Thoracic aorta (tissue), 2 donors: Measurements from ENCODE around the gene TRANK1. TPM values are rescaled to one million over a fixed set of nuclear protein-coding genes. Genes with fewer than 3 reads are reported as not detected.

Experiments
- ATAC-seq: fragments of 150-250 bp; one replicate; pipeline ENCODE4 v1.8.0; 2017; ENCODE audit warnings: low read depth; ENCODE audit not compliant: insufficient number of reproducible peaks, low FRiP score
- DNase-seq: peaks from one replicate; pipeline ENCODE4 v3.0.0-alpha.2; 2020; ENCODE audit warnings: low spot score
- H3K27ac ChIP-seq, 2 donors: fragments of 200-600 bp; sonication (generic); 1 replicate in 1 of 2; 2 replicates in 1 of 2; pipeline ENCODE4 v1.5.1; 2016; ENCODE audit warnings: mild to moderate bottlenecking in 2 of 2, moderate library complexity in 2 of 2
- H3K27me3 ChIP-seq: fragments of 200-600 bp; sonication (generic); replicated peaks from 2 replicates; pipeline ENCODE4 v1.6.0; 2016; ENCODE audit warnings: mild to moderate bottlenecking; ENCODE audit not compliant: insufficient read depth
- H3K36me3 ChIP-seq: fragments of 200-600 bp; sonication (generic); one replicate; pipeline ENCODE4 v1.5.1; 2016
- H3K4me1 ChIP-seq, 2 donors: fragments of 200-600 bp; sonication (generic); 1 replicate in 1 of 2; 2 replicates in 1 of 2; pipeline versions ENCODE4 v1.5.1 to v1.6.0; 2016; ENCODE audit warnings: low read depth in 2 of 2, mild to moderate bottlenecking in 1 of 2; ENCODE audit not compliant: control insufficient read depth in 1 of 2
- H3K4me3 ChIP-seq: fragments of 200-600 bp; sonication (generic); 2 replicates; pipeline ENCODE4 v1.5.1; 2016; ENCODE audit warnings: mild to moderate bottlenecking
- H3K9me3 ChIP-seq: fragments of 200-600 bp; sonication (generic); 2 replicates; pipeline ENCODE4 v1.5.1; 2016
- total RNA-seq, 2 donors: library from RNA; depleted of rRNA; stranded (reverse); fragments of >200 nt; gene quantifications; one replicate each; pipeline versions ENCODE4 v1.1.0 to v1.2.3, GENCODE V29; 2016
- TF ChIP-seq, protein P1 (sequence below): fragments of 200-600 bp; sonication (generic); IDR thresholded peaks from one replicate; pipeline ENCODE4 v1.5.1; 2019; ENCODE audit warnings: antibody characterized with exemption

TRANK1 gene
- total RNA-seq, 2 donors from 2014 or later, result 21.3 to 31.6 TPM

DNA sequence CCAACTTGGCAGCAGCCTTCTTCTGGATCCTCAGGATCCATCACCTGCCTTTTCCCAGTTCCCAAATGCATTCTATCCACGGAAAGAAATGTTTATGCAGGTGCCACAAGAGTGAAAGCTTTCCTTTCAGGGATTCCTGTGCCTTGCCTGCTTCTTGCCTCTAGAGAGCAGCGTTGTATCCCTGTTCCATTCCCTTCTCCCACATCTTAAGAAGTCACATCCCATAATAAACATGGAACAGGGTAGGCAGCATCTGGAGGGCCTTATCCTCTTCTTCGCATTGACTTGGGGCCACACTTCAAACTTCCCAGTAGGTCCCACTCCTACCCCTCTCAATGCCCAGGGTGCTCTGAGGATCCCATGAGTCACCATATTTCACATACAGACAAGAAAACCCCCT, 107.8 kb downstream of the TRANK1 start:
- peaks cover 38% of the 10 kb centered on the region for H3K36me3 ChIP-seq

DNA sequence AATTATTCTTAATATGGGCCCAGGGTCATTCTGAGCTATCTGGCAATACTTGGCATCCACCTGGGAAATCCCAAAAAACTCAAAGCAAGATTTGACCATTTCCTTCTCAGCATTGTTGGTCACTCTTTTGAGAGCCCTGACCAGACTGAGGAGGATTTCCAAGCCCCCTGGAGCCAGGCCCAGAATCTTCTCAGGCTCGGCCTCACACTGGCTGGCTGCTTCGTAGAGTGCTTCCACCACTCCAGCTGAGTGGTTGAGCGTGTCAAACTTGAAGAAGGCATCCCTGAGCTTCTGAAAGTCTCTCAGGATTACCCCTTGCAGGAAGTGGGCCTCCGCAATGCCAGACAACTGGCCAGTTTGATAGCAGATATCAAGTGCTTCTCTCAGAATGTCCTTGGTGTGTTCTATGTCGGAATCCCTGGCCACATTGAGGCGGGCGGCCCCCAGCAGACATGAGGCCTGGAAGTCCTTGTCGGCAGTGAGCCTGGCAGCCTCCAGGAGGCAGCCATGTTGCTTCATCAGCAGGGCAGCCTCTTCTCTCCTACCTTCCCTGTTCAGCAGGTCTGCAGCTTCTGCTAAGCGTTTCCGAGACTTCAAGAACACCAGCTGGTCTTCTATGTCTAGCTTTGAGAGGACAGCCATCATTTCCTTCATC, 111.6 kb downstream of the TRANK1 start:
- H3K27ac ChIP-seq, result no peak overlapping the region
- H3K36me3 ChIP-seq, result peaks cover 51% of the 10 kb centered on the region
- no peak for ATAC-seq
- H3K4me1 ChIP-seq, result no peaks in the 10 kb centered on the region
- no peaks in the 10 kb centered on the region for H3K27me3 ChIP-seq
- H3K9me3 ChIP-seq, result no peaks in the 10 kb centered on the region
- TF ChIP-seq, protein P1, sequence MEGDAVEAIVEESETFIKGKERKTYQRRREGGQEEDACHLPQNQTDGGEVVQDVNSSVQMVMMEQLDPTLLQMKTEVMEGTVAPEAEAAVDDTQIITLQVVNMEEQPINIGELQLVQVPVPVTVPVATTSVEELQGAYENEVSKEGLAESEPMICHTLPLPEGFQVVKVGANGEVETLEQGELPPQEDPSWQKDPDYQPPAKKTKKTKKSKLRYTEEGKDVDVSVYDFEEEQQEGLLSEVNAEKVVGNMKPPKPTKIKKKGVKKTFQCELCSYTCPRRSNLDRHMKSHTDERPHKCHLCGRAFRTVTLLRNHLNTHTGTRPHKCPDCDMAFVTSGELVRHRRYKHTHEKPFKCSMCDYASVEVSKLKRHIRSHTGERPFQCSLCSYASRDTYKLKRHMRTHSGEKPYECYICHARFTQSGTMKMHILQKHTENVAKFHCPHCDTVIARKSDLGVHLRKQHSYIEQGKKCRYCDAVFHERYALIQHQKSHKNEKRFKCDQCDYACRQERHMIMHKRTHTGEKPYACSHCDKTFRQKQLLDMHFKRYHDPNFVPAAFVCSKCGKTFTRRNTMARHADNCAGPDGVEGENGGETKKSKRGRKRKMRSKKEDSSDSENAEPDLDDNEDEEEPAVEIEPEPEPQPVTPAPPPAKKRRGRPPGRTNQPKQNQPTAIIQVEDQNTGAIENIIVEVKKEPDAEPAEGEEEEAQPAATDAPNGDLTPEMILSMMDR, result no peak
- no peak overlapping the region for H3K4me3 ChIP-seq
- no peak for DNase-seq

More for the DNA sequence above, 107.8 kb downstream of the TRANK1 start:
- no peak for ATAC-seq
- no peaks in the 10 kb centered on the region for H3K27me3 ChIP-seq
- H3K4me3 ChIP-seq, result no peak overlapping the region
- TF ChIP-seq, protein P1, result no peak
- no peak for DNase-seq
- no peaks in the 10 kb centered on the region for H3K9me3 ChIP-seq
- no peak overlapping the region for H3K27ac ChIP-seq
- H3K4me1 ChIP-seq, result no peaks in the 10 kb centered on the region

DNA sequence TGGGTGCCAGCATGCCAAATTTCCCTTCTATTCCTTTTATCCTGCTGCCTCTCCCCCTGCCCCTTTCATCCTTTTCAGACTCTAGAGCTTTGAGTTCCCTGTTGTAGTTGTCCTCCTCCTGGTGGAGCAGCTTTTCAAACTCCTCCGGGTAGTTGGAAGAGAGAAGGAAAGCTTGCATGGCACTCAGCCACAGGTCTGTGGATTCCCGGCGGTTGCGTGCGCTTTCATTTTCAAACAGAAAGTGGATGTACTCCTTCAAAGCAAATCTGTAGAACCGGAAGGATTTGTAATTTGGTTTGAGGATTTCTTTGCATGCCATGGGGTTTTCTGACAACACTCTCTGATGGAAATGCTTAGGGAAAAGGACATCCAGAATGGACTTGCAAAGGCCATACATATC, 112.4 kb downstream of the TRANK1 start:
- Histone ChIP-seq H3K4me1 (no peaks in the 10 kb centered on the region), H3K27me3 (no peaks in the 10 kb centered on the region), H3K9me3 (no peaks in the 10 kb centered on the region), H3K4me3 (no peak overlapping the region), H3K36me3 (peaks cover 51% of the 10 kb centered on the region), H3K27ac (no peak overlapping the region)
- ATAC-seq (no peak), DNase-seq (no peak)
- TF ChIP-seq, protein P1, result no peak

DNA sequence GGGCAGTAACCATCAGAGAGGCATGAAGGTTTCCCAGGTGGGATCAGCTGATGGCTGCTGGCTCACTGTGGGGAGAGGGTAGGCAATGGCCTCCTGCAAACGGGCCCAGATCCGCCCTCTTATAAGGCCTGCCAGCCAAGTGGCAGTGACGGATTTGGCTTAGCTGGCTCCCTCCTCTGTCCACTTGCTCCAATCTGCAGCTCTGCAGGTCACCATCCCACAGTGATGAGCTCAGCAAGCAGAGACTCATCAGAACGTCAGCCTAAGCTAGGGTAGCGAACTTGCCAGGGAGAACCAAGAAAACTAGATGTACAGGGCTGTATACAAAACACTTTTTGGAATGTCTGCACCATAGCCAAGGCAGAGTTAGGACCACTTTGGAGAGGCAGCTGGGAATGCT, 117.7 kb downstream of the TRANK1 start:
- H3K27ac ChIP-seq, result no peak overlapping the region
- DNase-seq (no peak), ATAC-seq (no peak)
- H3K27me3 ChIP-seq, result no peaks in the 10 kb centered on the region
- no peaks in the 10 kb centered on the region for H3K9me3 ChIP-seq
- H3K4me3 ChIP-seq, result no peak overlapping the region
- H3K4me1 ChIP-seq, result no peaks in the 10 kb centered on the region
- H3K36me3 ChIP-seq, result peaks cover 37% of the 10 kb centered on the region
- TF ChIP-seq, protein P1, result no peak

DNA sequence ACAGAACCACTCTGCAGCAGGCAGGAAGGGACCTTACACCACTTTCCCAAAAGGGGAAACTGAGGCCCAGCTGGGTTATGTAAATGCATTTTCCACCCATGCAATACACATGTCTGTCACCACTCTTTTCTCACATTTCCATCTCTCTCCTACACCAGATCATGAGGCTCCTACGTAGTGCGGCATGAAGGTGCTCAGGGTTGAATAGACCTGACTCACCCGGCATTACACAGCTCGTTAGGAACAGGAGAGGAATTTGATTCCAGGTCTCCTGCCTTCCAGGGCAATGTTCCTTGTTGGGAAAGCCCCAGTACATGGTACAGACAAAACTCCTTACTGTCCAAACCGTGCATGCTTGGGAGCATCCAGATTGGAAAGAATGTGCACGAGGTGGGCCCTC, 118.6 kb downstream of the TRANK1 start:
- Histone ChIP-seq H3K9me3 (no peaks in the 10 kb centered on the region), H3K36me3 (peaks cover 31% of the 10 kb centered on the region), H3K27me3 (no peaks in the 10 kb centered on the region), H3K4me1 (no peaks in the 10 kb centered on the region), H3K27ac (no peak overlapping the region), H3K4me3 (no peak overlapping the region)
- TF ChIP-seq, protein P1, result no peak
- no peak for DNase-seq
- ATAC-seq, result no peak
